SIG-M5 (cell line): Measurements from ENCODE around the gene CPTP.

Source experiments
- DNase-seq: peaks from one replicate; lab custom pipeline; 2025; lab: John Stamatoyannopoulos, UW

The CPTP gene

DNA sequence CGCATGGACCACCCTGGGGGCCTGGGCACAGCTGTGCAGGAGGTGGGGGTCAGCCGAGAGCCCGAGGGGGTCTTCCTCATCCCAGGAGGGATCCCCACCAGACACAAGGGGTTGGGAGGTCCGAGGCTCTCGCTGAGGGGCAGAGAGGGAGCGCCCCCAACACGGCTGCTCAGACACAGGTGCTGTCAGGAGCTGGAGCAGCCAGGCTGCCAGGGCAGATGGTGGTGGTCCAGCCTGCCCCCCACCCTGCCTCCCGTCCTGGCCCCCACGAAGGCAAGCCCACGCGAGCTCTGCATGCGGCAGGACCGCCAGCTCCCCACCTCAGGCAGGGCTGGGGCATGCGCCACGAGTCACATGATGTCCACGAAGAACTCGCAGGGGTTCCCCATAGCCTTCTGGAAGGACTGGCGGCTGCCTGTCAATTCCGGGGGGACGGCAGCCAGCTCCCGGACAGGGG lies 11.2 kb downstream of the CPTP start:
- DNase-seq, result no peak

DNA sequence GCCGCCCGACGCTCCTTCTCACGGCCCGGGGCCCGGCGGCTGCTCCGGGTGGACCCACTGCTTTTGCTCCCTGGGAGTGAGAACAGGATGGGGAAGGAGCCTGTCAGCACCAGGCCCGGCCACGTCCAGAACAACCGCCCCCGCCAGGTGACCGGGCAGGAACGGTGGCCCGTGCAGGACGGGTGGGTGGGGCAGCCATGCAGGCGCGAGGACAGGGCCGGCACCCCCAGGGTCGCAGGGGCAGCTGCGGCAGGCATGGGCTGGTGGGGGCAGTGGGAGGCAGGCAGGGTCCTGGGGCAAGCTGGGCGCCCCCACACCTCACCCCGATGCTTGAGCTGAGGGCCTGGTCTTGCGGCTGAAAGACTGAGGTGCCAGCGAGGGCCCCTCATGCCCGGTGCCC lies 11.8 kb downstream of the CPTP start:
- no peak for DNase-seq

DNA sequence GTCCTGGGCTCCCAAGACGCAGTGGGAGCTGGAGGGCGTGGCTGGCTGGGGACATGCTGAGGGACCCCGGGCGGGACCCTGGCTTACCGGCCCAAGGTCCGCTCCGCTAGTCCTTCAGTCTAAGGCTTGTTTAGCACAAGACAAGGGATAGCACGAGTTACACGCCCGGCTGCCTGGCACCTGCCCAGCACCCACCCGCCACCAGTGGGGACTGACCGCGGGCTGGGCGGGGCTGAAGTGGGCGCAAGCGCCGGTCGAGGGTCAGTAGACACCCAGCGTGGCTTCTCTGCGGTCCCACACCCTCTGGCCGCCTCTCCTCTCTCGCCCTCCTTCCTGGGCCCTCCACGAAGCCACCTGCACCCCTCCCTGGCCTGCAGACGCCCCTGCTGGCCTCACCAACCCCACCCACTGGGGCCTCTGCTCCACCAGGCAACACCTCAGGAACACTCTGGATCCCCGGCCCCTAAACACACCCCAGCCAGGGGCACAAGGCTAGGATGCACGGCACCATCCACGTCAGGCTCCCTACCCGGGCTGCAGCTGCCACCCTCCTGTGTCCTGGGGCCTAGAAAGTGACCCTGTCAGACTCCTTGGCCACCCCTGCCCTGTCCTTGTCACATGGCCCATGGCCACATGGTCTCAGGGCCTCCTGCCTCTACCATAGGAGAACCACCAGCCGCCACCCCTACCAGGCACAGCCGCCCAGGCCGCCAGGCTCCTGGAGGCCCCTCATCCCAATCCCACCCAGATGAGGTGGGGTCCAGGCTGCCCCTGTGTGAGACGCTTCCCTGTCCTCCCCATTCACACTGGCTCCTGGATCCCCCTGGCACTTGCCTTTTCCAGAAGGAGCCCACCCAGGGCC lies 12.6 kb downstream of the CPTP start:
- DNase-seq, result no peak

DNA sequence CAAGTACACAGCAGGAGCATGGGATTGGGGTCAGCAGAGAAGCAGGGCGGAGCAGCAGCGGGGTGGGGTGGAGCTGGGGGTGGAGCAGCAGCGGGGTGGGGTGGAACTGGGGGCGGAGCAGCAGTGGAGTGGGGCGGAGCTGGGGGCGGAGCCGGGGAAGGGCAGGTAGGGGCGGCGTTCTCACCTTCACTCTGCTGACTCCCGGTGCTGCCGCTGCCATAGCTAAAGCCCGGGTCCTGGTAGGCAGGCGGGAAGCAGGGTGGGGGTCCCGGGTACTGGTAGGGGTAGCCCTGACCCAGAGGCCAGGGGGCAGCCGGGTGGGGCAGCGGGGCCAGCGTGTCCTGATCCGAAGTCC lies 13.2 kb downstream of the CPTP start:
- no peak for DNase-seq

DNA sequence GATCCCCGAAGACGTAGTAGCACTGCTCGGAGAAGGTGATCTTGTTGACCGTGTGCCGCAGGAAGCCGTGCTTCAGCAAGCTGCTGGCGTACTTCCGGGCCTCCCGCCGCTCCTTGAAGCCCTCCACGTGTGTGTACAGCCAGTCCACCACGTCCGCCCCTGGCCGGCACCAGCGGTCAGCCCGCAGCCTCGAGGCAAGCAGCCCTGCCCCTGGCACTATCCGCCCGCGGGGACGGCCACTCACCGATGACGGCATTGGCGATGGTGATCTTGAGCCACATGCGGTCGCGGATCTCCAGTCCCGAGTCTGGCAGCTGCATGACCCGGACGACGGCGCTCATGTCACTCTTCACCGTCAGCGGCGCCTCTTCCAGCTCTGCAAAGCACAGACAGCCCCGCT lies 13.7 kb downstream of the CPTP start:
- DNase-seq, result no peak

DNA sequence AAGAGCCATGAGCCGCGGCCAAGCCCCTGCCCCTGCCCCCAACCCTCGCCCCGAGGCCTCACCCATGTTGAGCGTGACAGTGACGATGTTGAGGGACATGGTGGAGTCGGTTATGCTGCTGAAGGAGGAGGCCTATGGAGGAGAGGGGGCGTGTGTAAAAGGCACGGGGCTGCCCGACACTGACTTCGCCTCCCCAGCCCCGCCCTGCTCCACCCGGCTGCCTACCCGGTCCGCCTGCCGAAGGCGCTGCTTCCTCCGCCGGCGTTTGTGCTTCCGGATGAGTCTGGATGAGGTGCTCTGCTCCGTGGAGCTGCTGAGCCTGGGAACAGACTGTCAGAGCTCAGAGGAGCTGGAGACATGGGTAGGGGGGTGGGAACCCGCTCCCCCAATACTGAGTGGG lies 15.6 kb downstream of the CPTP start:
- no peak for DNase-seq

DNA sequence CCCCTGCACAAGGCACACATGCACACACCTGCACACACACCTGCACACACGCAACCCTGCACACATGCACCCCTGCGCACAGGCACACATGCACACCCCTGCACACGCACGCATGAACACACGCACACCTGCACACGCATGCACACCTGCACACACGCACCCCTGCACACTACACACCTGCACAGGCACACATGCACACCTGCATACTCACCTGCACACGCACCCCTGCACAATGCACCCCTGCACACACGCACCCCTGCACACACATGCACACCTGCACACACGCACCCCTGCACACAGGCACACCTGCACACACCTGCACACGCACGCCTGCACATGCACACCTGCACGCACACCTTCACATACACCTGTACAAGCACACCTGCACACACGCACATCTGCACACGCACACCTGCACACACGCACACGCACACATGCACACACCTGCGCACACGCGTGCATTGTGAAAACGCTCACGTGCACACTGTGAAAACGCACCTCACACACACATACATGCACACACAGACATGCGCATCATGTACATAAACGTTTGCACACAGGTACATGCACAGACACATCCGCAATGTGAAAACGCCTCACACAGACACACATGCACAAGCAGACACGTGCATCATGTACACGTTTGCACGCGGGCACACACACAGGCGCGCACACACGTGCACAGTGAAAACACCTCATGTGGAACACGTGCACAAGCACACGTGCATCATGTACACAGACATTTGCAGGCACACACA lies 16.4 kb downstream of the CPTP start:
- DNase-seq, result no peak

DNA sequence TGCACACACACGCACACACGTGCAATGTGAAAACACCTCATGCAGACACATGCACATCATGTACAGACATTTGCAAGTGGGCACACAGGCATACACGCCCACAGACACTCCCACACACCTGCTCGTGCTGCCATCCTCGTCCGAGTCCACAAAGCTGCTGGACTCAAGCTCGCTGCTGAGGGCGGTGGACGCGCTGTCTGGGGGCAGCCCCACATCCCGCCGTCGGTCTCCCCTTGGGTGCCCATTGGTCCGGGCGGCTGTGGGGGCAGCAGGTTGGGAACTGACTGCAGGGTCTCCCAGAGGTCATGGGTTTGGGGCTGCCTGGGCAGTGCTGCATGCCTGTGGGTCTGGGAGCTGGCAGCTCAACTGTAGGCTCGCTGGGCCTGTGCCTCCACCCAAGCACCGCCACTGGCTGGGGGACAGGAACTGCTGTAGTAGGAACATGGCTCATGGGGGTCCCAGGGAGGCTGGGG lies 17.0 kb downstream of the CPTP start:
- DNase-seq, result no peak

DNA sequence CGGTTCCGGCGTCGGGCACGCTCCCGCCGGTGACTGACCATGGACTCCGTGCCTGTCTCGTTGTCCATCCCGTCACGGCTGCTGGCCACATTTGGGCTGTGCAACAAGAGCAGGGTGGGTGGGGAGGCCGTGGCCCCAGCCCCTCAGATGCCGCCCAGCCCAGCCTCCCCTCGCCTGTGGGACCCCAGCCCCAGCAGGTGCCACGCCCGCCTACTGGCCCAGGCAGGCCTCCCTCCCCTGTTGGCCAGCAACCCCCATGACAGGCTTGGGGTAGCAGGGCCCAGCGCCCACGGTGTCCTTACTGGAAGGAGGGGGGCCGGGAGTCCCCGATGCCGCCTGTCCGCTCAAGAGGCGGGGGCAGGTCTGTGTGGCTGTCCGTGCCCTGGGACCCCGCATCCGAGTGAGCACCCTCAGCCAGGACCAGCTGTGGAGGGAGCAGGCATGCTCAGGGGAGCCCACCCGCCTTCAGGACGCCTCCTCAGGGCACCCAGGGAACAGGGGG lies 17.5 kb downstream of the CPTP start:
- DNase-seq, result no peak

DNA sequence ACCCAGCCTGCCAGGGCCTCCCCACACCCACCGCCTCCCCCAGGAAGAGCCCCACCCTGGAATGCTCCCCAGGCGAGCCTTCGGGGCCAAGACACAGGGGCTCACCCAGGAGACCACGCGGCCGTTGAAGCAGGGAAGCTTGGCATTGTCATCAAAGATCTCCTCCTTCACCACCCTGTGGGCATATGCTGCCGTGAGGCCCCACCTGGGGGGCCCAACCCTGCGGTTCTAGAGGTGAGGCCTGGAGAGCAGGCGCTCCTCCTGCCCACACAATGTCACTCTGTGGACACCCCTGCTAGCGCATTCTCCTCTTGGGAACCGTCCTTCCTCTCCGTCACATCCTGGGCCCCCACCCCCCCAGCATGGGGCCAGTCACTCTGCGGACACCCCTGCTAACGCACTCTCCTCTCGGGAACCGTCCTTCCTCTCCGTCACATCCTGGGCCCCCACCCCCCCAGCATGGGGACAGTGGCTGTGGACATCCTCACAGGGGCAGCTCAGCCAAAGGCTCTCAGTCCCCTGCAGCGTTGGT lies 18.0 kb downstream of the CPTP start:
- DNase-seq, result no peak

DNA sequence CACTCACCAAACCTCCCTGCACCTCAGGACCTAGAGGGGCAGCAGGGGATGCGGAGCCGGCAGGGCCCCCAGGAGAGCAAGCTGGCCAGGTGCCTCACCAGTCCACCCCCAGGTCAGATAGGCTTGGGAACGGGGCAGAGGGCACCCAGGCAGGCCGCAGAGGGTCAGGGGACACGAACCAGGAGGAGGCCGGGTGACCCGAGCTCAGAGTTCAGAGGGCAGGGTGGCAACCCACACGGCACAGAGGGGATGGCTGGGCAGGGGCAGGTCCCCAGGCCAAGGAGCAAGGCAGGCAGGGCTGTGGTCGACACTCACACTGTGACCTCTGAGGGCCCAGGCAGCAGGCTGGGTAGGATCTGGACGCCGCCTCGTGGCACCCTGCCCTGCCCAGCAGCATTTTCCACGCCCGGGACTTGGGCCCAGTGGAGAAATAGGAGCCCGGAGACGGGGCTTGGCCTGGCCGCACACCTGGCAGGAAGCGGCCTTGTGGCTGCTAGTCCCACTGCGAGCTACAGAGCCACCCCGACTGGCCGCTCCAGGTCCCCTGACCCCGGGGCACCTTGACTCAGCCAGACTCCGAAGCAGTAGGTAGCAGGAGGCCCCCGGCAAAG lies 19.3 kb downstream of the CPTP start:
- no peak for DNase-seq

DNA sequence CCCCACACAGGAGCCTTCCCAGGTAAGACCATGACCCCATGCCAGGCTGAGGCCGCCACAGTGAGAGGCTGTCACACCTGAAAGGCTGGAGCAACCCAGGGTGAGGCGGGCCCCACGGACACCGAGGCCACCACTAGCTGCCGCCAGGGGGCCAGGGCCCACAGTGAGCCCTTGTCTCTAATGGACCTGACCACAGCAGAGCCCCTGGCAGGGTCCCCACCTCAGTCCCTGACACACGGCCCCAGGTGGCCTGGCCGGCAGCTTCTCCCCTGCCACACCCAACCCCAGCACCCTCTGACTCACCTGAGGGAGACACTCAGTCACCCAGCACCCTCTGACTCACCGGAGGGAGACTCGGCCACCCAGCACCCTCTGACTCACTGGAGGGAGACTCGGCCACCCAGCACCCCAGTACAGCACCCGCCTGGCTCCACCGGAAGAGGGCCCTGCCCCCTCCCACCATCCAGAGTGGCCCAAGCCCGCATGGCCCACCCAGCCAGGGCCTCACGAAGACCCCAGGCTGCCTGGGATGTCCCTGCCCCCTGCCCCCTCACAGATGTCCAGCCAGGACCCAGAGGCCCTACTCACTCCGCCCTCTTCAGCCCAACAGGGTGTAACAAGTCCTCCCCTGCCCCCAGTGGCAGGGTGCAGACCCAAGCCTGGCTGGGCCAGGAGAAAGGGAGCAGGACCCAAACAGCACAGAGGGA lies 20.2 kb downstream of the CPTP start:
- no peak for DNase-seq

DNA sequence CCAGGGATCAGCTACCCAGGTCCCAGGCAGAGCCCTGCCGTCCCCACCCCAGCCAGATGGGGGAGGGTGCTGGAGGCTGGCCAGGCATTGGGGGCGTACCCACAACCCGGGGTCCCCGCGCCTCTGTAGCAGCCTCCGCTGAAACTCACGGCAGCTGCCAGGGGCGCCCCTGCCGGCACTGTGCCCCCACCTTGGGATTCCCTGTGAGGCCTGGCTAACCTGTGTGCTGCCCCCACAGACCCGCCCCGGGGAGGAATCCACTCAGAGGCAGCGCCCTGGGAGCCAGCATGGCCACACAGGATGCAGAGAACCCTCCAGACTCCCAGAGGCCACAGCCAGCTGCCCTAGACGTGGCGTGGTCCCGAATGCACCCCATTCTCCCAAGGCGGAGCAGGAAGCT lies 20.8 kb downstream of the CPTP start:
- no peak for DNase-seq

DNA sequence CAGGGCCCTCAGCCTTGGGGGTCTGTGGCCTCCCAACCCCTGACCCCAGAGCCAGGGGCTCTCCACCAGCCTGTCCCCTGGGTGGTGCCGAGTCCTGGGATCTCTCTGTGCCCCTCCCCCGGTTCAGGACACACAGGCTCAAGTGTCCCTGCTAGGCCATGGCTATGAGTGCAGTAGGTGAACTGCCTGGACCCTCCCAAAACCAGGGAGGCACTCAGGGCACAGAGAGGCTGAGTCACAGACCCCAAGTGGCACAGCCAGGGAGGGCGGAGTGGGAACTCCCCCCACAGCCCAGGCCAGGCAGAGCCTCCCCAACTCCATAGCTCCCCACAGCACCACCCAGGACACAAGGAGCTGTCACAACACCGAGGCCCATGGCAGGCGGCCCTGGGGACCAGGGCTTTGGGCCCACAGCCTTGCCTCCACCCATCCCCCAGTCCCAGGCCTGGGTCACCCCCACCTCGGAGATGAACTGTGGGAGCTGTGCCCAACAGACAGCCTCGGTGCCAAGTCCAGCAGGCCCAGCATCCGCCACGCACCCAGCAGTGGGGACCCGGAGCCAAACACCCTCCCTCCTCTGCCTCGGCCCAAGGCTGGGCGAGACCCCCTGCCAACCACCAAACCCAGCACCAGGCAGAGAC lies 21.4 kb downstream of the CPTP start:
- DNase-seq, result no peak

DNA sequence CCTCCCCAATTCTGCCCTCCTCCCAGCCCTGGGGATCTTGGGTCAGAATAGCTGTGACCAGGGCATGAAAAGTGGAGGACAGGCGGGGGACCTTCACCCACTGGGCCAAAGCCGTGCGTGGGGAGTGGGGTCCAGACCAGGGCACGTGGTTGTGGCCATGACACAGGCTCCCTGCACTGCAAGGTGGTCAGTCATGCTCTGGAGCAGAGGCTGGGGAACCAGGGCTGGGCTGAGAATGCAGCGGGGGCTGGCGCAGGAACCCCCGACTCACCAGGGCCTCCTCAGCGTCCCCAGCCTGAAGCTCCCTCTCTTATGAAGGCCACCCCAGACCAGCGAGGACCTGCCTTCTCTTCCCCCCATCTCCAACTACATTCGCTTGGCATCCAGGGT lies 21.9 kb downstream of the CPTP start:
- no peak for DNase-seq

DNA sequence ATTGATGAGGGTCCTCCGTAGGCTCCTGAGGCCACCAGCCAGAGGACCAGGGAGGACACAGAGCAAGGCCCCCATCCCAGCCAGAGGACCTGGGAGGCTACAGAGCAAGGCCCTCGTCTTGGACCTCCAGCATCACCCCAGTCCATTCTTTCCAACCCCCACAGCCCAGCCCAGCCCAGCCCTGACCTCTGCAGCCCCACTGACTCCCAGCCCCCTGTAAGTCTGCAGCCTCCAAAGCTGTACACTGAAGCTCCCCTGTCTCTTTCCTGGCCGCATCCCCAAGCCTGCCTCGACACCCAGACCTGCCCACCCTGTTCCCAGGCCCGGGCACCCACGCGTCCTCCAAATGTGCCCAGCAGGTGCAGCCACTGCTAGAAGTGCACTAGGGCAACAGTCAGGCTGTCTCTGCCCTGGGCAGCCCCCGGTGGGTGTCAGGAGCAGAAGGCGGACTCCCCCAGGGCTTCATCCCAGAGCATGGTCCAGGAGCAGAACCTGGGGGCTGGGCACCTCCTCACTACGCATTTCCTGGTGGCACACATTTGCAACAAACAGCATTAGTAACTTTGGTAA lies 22.5 kb downstream of the CPTP start:
- no peak for DNase-seq

DNA sequence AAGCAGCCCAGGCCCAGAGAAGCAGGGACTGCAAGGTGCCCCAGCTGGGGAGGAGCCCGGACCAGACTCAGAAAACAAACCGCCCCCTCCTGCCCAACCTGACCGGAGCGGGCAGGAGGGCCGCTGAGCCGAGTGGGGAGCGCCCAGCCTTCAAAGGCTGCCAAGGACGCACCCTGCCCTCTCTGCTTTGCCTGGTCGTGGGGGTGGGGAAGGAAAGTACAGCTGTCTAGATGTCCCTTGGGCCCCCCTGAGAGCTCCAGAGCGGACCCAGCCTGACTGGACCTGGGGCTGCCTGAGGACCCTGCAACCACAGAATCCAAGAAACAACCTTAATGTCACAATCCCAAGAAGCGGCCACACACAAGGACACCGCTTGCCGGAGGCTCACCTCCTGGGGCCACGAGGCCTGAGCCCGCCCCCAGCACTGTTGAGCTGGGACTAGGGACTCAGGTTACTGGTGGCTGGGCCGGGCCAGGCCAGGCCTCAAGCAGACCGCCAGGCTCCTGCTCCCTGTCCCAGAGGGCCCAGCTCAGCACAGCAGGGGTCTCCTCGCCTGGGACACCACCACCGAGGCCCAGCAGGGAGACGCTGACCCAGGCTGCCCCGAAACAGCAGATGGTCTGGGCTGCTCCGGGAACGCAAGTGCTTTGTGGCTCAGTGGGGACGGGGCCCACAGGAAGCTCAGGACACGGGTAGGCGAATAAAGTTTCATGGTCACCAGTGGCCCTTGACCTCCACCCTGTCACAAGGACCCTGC lies 23.2 kb downstream of the CPTP start:
- DNase-seq, result no peak

DNA sequence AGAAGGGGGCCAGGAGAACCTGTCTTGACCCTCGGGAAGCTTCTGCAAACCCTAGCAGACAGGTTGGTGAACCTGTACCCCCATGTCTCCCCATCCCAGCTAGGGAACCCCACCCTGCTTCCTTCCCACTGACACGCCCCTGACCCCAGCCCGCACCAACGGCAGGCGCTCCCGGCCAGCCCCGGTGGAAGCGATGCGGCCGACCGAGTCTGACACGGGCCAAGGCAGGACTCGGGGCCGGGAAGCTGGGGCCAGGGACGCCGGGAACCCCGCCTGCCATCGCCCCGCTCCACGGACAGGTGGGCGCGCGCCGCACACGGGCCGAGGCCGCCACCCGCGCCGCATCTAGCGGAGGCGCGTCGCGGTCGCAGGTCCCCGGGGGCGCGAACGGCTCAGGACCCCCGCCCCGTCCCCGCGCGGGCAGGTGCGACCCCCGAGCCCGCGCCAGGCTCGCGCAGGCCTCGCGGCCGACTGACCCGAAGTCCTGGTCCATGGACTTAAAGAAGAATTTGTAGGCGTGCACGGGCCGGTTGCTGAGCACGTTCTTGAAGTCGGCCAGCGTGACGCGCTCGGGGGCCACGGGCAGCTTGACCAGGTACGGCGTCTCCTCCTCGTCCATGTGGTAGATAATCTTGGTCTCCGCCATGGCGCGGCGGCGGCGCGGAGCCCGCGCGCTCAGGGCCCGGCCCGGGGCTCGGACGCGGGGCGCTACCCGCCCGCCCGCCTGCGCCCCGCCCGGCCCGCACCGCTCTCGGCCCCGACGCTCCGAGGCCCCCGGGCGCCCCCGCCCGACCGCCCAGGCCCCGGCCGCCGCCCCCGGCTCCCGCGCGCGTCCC lies 24.0 kb downstream of the CPTP start:
- no peak for DNase-seq

DNA sequence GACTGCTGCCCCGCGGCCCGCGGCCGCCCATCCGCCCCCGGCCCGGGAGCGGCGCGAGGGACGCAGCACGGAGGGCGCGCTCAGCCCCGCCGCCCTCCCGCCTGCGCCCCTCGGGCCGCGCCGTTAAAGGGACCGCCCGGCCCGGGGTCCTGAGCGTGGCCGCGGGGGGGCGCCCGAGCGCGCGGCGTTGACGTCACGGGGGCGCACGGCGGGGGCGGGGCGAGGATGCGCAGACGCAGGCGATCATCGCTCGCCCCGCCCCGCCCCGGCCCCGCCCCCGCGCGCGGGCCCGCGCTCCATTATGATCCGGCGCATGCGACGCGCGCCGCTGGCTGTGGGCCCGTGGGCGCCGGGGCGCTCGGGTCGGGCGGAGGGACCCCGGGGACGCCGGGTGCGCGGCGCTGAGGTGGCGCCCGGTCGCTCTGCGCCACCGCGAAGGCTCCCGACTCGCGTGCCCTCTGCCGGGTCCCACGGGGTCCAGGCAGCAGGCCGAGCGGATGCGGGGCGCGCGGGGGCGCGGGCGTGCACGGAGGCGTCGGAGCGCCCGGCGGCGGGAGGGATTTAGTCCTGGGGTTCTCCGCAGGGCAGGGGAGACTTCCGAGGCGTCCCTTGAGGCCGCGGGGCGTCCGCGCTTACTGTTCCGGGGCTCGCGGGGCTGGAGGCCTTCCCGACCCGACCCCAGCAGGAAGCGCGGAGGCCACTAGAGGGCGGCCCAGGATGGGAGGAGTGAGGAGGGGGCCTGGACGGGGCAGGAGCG lies 24.8 kb downstream of the CPTP start, which contains the start of gene DVL1:
Gene DVL1 (minus strand): TSS at position 163 of the 757 bp plus-strand sequence. CDS start 353 bp downstream, outside the sequence.
- DNase-seq, result no peak
